GM18858 (cell line): ENCODE measurements around the gene MORC2.

Experiments
- ATAC-seq: cut with Tn5 transposase; IDR thresholded peaks from one replicate; pipeline ENCODE4 v1.9.1; 2021; ENCODE audit not compliant: unreplicated experiment

The MORC2 gene

DNA sequence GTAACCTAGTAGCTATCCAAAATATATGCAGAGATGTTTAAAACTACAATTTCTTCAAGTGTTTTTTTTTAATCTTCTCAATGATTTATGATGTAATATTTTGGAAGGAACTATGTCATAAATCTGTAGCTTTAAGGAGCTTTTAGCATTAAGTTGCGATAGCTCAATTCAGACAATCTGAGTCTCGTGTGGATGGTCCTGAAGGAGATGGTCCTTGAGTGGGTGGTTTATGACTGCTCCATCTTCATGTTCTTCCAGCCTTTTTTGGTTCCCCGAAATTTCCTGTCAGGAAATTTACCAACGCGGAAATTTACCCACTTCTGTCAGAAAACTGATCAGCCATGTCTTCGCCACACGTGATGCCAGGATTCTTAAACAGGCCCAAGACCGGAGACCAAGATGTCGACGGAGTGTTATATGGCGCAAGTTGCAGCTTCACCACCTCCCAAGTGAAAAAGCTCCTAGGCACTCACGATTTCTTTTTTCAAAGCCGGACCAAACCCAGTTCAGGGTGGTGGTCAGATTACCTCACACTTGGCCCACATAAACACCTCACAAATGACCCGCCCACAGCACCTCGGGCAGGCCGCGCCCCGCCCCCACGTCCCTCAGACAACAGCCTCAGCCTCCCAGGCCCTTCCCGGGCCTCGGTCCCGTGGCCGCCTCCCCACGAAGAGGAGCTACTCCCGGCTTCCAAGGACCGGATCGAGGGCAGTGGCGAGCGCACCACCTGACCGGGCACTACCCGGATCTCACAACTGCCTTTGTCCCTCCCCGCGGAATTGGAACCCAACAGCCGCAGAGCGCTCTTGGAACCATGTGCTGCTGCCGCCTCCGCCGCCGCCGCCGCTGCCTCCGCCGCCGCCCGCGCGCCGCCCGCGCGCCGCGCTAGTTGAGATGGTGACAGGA lies at the start of gene MORC2:
Gene MORC2 (minus strand): TSS at position 760 of the 909 bp plus-strand sequence. CDS start 885 bp downstream, outside the sequence.
- ATAC-seq, result no peak

DNA sequence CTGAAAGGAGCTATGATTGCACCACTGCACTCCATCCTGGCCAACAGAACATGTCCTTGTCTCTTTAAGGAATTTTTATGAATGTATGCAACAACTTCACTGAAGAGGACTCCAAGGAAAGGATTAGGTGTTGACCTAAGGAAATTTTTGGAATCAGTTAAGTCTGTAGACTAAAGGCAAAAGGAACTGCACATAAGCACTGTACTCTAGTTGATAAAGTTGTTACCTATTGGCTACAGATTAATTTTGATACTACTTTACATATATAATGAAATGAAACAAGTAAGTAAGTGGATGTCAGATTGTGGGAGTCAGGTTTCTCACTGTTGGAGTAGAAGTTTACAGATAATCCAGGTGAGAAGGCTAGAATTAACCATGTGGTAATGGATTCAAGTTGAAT lies 37.0 kb upstream of the MORC2 start:
- ATAC-seq, result no peak

DNA sequence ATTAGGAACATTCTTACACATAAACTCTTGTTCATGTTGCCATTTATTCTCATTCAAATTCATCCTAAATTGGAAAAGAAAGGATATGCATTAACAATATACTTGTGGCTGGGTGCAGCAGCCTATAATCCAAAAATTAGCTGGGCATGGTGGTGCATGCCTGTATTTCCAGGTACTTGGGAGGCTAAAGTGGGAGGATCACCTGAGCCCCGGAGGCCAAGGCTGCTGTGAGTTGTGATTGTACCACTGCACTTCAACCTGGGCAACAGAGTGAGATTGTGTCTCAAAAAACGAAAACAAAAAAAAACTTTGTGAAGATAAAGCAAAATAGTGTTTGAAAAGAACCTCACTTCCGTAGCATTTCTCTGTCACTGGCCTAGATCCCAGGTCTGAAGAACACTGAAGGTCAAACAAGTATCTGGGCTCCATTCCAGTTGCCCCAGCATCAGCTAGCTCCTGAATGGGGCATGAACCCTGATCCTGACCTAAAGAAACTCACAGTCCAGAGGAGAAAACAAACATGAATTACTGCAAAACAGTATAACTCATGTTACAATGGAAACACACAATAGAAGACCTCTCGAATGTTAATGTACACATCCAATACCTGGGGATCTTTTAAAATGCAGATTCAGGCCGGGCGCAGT lies 32.7 kb upstream of the MORC2 start:
- no peak for ATAC-seq

DNA sequence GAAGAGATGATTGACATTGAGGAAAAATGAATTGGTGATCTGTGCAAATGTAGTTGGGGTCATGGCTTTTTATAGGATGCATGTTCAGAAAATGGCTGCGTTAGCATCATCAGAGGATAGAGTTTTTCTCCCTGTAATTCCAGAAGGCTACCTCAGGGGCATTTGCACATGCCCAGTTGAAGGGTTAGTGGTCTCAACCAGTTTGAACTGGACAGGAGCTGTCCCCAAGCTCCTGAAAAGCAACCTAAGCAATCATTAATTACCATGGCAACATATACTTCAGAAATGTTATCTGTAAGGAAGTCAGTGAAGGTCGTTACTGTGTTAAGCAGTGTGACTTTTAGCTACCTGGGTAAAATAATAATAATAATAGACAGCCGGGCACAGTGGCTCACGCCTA lies 29.8 kb upstream of the MORC2 start:
- no peak for ATAC-seq

DNA sequence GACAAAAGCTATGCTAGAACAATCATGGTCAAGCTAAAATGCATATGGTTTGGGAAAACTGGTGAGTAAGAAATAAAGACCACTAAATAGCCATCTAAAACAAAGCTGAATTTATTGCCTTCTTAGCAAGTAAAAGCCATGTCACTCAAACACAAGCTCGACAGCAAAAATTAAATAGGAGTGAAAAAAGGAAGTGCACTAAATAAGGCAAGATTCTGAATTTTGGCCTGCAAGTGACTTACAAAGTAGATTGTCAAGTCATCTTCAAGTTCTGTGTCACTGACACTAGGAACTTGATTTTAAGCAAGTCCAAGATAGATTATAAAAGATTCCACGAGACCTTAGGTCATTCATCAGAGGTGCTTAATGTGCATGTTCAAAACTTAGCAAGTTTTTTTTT lies 27.9 kb upstream of the MORC2 start:
- no peak for ATAC-seq

DNA sequence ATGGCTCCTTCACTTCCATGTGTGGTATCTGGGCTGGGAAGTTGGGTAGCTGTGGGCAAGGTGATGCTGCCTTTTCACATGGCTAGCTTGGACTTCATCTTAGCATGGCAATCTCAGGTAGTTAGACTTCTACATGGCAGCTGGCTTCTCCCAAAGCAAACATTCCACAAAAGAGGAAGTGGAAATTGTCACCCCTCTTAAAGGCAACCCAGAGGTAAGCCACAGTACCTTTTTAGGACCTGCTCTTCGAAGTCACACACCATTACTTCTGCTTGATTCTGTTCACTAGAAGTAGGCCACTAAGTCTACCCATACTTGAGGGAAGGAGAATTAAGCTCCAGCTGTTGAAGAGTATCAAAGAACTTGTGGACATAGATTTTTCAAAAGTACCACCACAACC lies 26.4 kb upstream of the MORC2 start:
- ATAC-seq, result no peak

DNA sequence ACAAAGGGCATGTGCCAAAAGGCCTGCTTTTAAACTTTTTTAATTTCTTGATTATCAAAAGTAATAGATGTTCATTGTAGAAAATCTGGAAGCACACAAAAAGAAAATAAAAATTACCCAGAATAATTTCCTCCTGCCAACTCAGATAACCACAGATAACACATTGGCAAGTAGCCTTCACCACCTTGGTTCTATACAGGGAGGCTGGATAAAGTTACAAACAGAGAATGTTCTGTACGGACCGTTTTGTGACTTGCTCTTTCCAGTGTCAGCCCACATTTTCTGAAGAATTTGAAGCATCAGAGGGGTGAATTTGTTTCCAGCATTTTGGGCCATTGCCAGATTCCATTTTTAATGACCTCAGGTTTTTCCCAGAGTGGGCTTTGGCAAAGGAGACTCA lies 24.0 kb upstream of the MORC2 start:
- ATAC-seq, result no peak

DNA sequence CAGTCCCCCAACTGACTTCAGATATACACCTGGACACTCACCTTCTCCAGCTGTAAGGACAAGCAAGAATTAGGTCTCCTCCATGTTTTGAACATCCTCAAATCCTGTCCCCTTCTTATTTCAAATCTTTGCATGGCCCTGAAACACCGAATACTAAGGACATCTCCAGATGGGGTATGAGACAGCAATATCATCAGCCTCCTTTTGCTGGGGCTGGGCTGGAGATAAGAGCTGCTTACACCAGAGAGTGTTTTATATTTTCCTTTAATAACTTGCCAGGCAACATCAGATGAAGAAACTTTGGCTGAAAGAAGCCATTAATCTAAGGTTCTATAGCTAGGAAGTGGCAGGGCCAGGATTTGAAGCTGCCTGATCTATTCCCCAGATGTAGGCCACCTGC lies 22.1 kb upstream of the MORC2 start:
- no peak for ATAC-seq

DNA sequence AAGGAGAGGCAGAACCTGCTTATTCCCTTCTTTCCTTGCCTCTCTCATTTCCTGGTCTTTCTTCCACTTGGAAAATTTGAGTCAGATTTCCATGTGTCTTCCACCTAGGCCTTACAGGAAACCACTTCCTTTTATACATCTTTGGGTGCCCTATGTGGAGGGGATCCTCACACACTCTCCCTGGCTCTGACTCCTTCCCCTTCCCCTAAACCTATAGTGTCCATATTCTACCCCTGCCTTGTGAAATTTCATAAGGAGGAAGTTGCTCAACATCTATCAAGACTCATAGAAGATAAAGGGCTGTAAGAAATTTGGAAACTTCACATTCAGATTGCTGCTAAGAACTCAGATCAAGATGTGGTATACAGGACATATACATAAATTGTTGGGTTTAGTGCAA lies 20.9 kb upstream of the MORC2 start:
- no peak for ATAC-seq

DNA sequence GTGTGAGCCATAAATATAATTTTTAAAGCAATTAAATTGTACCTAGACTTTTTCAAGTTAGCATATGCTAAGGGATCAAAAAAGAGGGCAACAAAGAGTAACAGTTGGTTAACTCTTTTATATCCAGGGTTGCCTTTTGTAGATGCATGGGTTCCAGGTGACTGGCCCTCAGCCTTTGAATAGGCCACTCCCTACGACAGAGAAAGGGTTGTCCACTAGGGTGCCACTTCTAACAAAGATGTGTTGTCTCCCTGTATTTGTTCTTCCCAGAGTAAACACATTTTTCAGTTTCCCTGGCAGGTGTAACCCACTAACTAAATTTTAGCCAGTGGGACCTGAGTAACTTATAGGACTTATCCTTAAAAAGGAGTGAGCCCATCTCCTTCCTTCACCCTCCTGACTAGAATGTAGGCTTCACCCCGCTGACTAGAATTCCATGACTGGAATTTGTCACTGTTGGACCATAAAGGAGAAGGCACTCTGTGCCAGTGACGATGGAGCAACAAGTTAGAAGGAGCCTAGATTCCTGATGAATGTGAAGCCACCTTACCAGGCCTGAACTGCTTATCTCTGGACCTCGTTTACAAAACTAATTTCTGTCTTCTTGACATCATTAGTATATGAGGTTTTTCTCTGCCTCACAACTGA lies 17.1 kb upstream of the MORC2 start:
- ATAC-seq, result no peak

DNA sequence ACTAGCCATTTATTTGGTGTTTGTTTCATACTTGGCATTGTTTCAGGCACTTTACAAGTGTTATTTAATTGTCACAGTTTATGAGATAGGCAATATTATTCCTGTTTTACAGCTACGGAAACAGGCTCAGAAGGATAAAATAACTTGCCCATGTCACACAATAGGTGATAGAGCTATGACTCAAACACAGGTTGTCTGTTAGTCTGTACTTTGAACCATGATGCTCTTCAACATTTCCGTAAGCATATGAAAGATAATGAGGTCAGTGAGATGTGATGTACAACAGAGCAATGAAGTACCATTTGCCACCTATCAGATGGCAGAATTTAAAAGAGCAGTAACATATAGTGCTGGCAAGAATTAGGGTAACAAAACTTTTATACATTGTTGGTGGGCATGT lies 15.7 kb upstream of the MORC2 start:
- ATAC-seq, result no peak

DNA sequence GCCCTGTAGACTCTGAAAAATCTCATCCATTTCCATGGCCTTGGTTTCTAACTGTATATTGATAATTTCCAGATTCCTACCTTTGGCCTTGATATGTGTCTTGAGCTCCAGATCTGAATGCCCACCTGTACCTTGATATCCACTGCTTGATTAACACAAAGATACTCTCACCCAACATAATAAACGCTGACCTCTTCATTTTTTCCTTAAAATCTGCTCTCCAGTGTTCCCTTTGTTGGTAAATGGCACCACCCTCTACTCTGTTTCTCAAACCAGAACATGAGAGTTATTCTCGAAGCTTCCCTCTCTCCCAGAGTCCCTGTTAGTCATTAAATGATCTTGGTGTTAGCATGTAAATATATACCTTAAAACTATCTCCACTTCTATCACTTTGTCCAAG lies 13.9 kb upstream of the MORC2 start:
- no peak for ATAC-seq

DNA sequence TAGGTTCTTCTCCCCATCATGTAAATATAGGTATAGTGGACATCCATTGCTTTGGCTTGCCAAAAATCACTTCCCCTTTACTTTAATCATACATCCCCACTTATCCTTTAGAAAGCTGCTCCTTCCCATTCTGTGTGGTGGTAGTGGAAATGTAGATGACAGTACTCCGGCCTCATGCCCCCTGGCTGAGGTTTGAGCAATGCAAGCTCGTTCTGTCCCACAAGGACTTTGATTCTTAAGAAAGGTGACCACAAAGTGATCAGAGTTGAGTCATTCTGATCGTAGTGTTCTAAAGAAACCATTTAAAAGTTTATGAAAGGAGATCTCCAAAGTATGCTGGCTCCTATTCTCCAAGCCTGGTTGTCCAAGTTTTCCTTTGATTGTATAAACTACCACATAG lies 11.4 kb upstream of the MORC2 start:
- ATAC-seq, result no peak

DNA sequence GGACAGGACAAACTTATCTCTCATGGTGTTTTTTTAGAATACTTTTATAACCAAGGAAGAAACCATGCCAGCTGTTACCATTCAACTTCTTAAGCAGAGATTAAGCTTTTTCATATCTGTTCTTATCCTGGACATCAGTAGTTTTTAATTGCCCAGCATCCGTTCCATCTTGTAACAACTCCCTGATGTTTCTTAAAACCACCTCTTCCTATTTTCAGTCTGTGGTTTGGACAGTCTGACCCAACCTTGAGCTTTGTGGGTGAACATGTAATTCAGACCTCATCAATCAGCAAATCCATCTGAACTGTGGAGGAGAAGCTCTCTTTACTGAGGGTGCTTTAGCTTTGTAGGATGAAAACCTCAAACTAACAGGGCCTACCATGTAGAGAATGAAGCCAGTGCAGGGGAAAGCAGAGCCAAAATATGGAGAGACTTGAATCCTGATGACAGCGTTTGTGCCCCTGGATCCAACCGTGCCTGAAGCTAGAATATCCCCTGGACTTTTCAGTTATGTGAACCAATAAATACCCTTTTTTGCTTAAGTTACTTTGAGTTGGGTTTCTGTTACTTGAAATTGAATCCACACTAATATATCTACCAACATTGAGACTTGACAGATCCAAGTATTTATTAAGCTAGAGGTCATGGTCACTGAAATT lies 9.9 kb upstream of the MORC2 start:
- no peak for ATAC-seq

DNA sequence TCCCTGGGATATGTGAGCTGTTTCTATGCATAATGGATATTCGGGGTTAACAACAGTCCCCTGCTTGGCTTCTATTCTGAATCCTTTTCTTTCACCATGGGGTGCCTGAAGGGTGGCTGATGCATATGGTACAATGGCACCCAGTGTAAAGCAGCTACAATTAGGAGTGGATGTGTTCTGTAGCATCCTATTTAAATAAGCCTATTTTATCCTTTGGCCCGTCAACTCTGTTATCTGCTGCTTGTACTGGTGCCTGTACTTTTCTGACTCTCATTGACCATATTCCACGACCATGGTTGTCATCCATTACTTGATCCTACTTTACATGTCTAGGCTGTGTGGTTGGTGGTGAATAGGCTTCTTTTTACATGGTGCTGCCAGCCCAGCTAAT lies 1.8 kb upstream of the MORC2 start:
- ATAC-seq, result no peak

DNA sequence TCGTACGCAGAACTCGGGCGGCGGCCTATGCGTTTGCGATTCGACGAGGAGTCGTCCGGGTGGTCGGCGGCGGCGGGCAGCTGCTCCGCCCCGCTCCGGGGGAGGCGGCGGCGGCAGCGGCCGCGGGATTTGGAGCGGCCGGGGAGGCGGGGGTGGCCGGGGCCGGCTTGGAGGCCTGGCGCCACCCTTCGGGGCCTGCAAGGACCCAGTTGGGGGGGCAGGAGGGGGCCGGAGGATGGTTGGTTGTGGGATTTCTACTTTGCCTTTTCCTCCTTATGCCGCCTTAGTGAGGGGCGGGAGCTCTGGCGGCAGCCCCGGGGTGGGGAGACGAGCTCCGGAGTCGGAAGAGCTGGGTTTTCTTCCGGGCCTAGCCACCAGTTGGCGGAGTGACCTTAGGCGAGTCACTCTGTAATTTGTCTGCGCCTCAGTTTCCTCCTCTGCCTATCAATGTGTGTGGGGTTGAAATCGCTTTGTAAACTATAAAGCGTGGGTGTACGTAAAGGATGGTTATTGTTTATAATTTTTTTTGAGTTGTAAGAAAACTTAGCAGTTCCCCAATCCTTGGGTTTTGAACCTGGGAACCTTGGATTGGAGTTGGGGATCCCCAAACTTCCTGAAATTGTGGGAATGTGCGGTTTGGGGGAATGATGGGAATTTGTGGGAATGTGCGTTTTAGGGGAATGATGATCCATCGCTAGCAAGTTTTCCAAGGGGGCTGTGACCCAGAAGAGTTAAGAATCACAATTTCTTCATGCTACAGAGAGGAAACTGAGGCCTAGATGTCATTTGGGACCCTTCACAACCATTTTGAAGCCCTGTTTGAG lies 1.2 kb upstream of the MORC2 start:
- ATAC-seq, result no peak

DNA sequence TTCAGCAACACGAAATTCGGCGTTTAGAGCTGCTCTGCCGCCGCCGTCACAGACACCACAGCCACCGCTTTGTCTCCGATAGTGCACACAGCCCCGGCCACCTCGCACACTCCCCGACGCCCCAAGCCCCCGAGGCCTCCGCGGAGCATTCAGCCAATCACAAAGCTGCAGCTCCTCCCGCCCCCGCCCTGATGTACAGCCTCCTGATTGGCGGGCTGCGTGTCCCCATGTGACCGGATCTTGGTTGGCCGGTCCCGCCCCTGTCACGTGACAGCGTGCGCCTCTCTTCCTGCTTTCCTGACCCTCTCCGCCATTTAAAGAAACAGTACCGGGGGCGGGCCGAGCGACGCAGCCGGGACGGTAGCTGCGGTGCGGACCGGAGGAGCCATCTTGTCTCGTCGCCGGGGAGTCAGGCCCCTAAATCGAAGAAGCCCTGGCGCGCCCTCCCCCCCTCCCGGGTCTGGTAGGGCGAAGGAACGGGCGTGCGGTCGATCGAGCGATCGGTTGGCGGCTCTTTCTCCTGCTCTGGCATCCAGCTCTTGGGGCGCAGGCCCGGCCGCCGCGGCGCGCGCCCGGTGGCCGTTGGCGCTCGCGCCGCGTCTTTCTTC lies 454 bp upstream of the MORC2 start, which contains the start of gene TUG1:
Gene TUG1 (plus strand): TSS at position 342 of the 608 bp plus-strand sequence.
- ATAC-seq, result no peak

DNA sequence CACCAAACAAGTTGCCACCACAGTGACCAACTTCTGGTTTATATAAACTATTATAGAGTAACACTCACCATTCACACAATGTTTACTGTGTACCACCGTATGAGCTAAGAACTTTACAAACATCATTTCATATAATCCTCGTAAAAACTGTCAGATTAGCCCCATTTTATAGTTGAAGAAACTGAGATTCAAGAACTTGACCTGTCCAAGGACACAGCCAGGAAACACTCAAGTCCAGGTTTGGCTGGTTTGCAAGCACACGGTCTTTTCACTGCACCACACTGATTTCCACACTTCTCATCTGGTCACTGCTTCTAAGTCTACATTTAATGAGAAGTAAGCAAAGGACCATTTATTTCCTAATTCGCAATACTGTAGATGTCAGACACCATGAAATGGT lies 3.7 kb downstream of the MORC2 start:
- no peak for ATAC-seq

DNA sequence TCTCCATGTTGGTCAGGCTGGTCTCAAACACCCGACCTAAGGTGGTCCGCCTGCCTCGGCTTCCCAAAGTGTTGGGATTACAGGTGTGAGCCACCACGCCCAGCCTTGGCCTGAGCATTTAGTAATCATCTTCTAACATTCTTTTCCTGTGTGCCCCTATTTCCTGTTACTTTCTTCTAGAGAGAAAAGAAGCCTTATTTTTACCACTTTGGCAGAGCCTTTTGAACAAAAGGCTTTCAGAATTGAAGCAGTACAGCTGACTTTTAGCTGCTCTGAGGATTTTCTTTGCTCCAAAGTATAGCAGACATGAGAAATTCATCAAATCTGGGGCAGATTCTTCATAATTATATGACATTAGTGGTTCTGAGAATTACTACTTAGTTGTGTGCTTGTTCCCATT lies 13.4 kb downstream of the MORC2 start:
- ATAC-seq, result no peak

DNA sequence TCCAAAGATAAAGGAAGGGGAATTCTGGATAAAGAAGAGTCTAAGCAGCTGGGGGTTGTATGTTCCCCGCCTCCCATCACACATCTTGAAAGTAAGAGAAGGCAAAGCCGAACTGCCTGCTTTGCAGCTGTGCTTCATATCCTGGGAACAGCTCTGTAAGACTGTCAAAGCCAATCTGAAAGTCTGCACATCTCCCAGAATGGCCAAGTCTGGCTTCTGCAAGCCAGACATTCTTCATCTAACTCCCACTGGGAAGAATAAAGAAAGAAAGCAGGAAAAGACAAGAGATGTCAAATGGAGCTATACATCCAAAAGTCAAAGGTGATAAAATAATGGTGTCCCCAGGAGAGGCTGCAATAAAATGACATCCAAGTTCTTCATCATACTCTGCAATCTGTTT lies 15.4 kb downstream of the MORC2 start:
- ATAC-seq, result no peak
